ENCODE measurements around the gene ZNF174.
A peak's percentile ranks its signal among the peaks of the same experiment; 100 is the strongest.

ZNF174 gene

GRCh38 chr16:3443108-3444031 lies 42.4 kb downstream of the ZNF174 start, which contains the start of the genes NAA60 and ZNF597:
Gene NAA60, plus strand, starts transcription at chr16:3443680. Its CDS starts 32,548 bp downstream, at chr16:3476228.
Gene ZNF597, minus strand, starts transcription at chr16:3443504. Its CDS starts 351 bp downstream, at chr16:3443153.
- DNase-seq (ENCODE audit: low read depth in 2 of 2) = peak; percentile 64 to 70

DNA sequence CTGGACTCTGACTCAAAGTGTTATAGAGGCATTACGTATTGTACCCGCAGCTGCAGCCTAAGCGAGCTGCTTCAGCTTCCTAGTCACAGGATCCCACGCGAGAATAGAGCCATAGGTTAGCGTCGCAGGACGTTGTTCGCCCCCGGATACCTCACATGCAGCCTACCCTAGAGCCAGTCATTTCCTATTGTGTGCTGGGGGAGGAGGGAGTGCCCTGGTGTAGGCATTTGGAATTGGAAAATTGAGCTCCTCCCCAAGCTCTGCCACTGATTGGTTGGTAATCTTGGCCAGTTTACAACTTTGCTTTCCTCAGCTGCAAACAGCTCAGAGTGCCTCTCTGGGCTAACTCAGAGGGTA lies 43.0 kb downstream of the ZNF174 start:
- DNase-seq (ENCODE audit: low read depth in 2 of 2) = peak in 1 of 2 donors; percentile 19

GRCh38 chr16:3454093-3454492 lies 53.1 kb downstream of the ZNF174 start:
- no peak for DNase-seq (ENCODE audit: low read depth in 2 of 2)

- no peak for DNase-seq (ENCODE audit: low read depth in 2 of 2)
Observed at GRCh38 chr16:3454631-3455147, 53.7 kb downstream of the ZNF174 start.

DNA sequence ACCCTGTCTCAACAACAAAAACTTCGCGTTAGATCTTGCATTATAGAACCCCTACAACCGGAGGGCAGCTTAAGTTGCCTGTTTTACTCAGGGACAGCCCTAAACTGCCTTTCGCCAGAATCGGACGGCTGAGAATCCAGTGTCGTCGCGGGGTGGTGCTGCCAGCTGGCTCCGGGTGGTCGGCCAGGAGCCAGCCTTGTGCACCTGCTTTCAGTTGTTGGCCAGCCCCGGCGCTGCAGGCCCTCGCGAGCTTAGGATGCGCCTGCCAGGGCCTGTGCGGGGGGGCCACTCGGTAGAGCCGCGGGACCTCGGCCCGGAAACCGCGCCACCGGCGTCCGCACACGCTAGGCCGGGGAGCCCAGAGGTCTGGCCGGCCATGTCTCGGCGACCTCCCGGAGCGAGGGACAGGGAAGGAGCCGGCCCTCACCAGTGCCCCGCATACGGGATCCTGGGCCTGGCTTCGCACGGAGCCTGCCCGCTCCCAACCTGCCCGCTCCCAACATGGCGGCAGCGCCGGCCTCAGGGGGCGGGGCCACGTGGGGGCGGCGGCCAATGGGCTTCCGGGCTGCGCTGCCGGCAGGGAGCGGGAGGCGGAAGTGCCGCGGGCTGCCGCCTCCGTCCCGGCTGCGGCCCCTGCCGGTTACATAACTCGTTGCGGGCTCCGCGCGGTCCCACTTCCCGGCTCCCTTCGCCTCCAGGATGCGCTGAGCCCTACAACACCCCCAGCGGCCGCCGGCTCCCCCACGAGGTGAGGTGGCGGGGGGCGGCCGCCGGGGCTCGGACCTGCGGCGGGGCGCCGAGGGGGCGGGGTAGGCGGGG lies 56.6 kb downstream of the ZNF174 start:
- DNase-seq (ENCODE audit: low read depth in 2 of 2) = peak; percentile 81 to 82

DNA sequence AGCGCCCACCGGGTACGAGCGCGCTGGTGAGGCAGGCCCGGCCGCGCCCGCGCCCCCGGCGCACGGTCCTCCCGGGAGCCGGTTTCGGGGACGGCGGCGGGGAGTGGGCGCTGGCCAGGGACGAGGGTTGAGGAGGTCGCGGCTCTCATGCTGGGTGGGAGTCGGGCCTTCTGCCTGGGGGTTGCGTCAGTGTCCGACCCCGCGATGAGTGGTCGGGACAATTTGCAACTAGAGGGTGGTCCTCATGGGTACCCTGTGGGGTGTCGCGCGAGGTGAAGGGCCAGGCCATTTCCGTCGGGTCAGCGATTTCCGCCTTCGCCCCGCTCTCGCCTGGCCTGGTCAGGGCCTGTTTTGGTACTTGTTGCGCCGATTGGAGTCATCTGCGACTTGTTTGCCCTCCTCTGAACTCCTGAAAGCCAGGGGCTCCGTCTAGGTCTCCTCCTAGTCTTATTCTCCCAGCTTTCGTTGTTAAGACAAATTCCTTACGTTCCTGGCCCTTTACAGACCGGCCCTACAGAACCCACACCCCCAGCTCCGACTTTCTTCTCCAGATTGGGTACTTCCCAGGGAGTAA lies 57.4 kb downstream of the ZNF174 start:
- no peak for DNase-seq (ENCODE audit: low read depth in 2 of 2)

DNA sequence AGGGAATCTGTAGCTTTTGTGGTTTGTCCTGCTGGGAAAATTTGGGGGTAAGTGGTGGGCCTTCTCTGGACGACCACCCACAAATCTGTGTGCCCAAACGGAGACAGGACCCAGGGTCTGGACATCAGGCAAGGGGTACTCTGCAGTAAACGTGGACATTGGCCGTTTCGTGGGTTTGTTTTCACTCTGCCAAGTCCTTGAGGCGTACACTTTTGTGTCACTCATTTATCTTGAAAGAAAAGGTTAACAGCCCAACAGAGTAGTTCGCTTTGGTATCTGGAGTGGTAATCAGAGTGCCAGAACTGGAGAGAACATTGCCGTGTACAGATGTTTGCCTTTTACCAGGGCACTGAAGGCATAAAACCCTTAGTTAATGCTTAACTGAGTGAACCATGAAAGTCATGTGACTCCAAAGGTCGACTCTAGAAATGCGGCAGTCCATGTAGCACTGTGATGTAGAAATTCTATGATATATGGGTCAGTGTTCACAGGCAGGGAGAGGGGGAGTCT lies 57.9 kb downstream of the ZNF174 start:
- no peak for DNase-seq (ENCODE audit: low read depth in 2 of 2)

All from stimulated activated CD8-positive, alpha-beta memory T cell treated with anti-CD3 and anti-CD28 coated beads, Interleukin-2, amount 100 ng/mL, for 48 hours (primary cell).